CD4-positive, alpha-beta T cell treated with Interleukin-17A for 1 hour (primary cell): Measurements from ENCODE around the gene CA10.

Source experiments
- DNase-seq: peaks from one replicate; pipeline ENCODE4 v3.0.0-alpha.2; 2020

Gene CA10

GRCh38 chr17:52158450-52159042, at the start of gene CA10:
TSS of gene CA10 (minus strand) at chr17:52158714.
- no peak for DNase-seq

GRCh38 chr17:52207796-52208195, 49.3 kb upstream of the CA10 start:
- DNase-seq, result no peak

GRCh38 chr17:52202520-52203080, 44.1 kb upstream of the CA10 start:
- no peak for DNase-seq

GRCh38 chr17:52201767-52202519, 43.4 kb upstream of the CA10 start:
- no peak for DNase-seq

GRCh38 chr17:52191491-52191890, 33.0 kb upstream of the CA10 start:
- no peak for DNase-seq

GRCh38 chr17:52181782-52182181, 23.3 kb upstream of the CA10 start:
- no peak for DNase-seq

- DNase-seq, result no peak
Observed at GRCh38 chr17:52178012-52178411, 19.5 kb upstream of the CA10 start.

- no peak for DNase-seq
Observed at GRCh38 chr17:52170963-52171572, 12.6 kb upstream of the CA10 start.

- no peak for DNase-seq
Observed at GRCh38 chr17:52160136-52160567, 1.6 kb upstream of the CA10 start.

GRCh38 chr17:52159246-52160135, 977 bp upstream of the CA10 start:
- no peak for DNase-seq

- no peak for DNase-seq
Observed at GRCh38 chr17:52157603-52158449, 688 bp downstream of the CA10 start.

GRCh38 chr17:52156576-52157570, 1.6 kb downstream of the CA10 start:
- no peak for DNase-seq

- DNase-seq, result no peak
Observed at GRCh38 chr17:52155301-52155700, 3.2 kb downstream of the CA10 start.

- DNase-seq, result no peak
Observed at GRCh38 chr17:52154466-52154865, 4.0 kb downstream of the CA10 start.

GRCh38 chr17:52150935-52151334, 7.6 kb downstream of the CA10 start:
- DNase-seq, result no peak

- DNase-seq, result no peak
Observed at GRCh38 chr17:52149626-52150025, 8.9 kb downstream of the CA10 start.

GRCh38 chr17:52148969-52149351, 9.6 kb downstream of the CA10 start:
- DNase-seq, result no peak

GRCh38 chr17:52148288-52148968, 10.1 kb downstream of the CA10 start:
- DNase-seq, result no peak

GRCh38 chr17:52147872-52148271, 10.6 kb downstream of the CA10 start:
- DNase-seq, result no peak

- DNase-seq, result no peak
Observed at GRCh38 chr17:52147431-52147830, 11.1 kb downstream of the CA10 start.
